Osteoblast (primary cell): ENCODE data around the gene KRTAP10-3. TPM values are rescaled to one million over a fixed set of nuclear protein-coding genes. Genes with fewer than 3 reads are reported as not detected.

Experiments
- DNase-seq: peaks from one replicate; pipeline ENCODE4 v3.0.0; 2011; ENCODE audit warnings: low spot score, mixed read lengths; ENCODE audit not compliant: insufficient read length; ENCODE audit errors: missing footprints
- H2AFZ ChIP-seq: 2 replicates; pipeline ENCODE4 v1.6.0; 2011; ENCODE audit warnings: mild to moderate bottlenecking, low read length
- H3K27ac ChIP-seq: 2 replicates; pipeline ENCODE4 v1.5.1; 2011; ENCODE audit warnings: mild to moderate bottlenecking, low read depth, low read length, moderate library complexity
- H3K27me3 ChIP-seq: 2 replicates; pipeline ENCODE4 v1.6.0; 2012; ENCODE audit warnings: mild to moderate bottlenecking, control low read depth, inconsistent platforms, low read length, moderate library complexity; ENCODE audit not compliant: insufficient read depth
- H3K36me3 ChIP-seq: 2 replicates; pipeline ENCODE4 v1.5.1; 2011; ENCODE audit warnings: mild to moderate bottlenecking, low read length, control low read depth, moderate library complexity; ENCODE audit not compliant: insufficient read depth
- H3K4me1 ChIP-seq: 2 replicates; pipeline ENCODE4 v1.5.1; 2011; ENCODE audit warnings: mild to moderate bottlenecking, low read length, control low read depth, moderate library complexity; ENCODE audit not compliant: insufficient read depth
- H3K4me2 ChIP-seq: 2 replicates; pipeline ENCODE4 v1.6.0; 2011; ENCODE audit warnings: mild to moderate bottlenecking, low read length; ENCODE audit not compliant: insufficient read depth
- H3K4me3 ChIP-seq: fragments of 200-600 bp; sonication (generic); 3 replicates; pipeline ENCODE4 v1.5.1; 2012; ENCODE audit warnings: mild to moderate bottlenecking, low read length, inconsistent platforms; ENCODE audit not compliant: insufficient read depth
- H3K79me2 ChIP-seq: 2 replicates; pipeline ENCODE4 v1.6.0; 2012; ENCODE audit warnings: mild to moderate bottlenecking, low read length, control low read depth, inconsistent platforms; ENCODE audit not compliant: insufficient read depth
- H3K9me3 ChIP-seq: 2 replicates; pipeline ENCODE4 v1.5.1; 2011; ENCODE audit warnings: low read depth, low read length, control low read depth
- H4K20me1 ChIP-seq: 2 replicates; pipeline ENCODE4 v1.6.0; 2012; ENCODE audit warnings: mild to moderate bottlenecking, low read length, control low read depth; ENCODE audit not compliant: insufficient read depth
- CTCF ChIP-seq: IDR thresholded peaks from 2 replicates; pipeline ENCODE4 v1.5.1; 2011; ENCODE audit warnings: mild to moderate bottlenecking, low read depth, low read length, moderate library complexity; ENCODE audit errors: extremely low read depth
- total RNA-seq: library from RNA; depleted of rRNA; stranded (reverse); fragments of >200 nt; gene quantifications from 2 replicates; pipeline ENCODE4 v1.2.3, GENCODE V29; 2012

Gene KRTAP10-3
- total RNA-seq, 1 donor: not detected

GRCh38 chr21:44521301-44521927, 37.2 kb downstream of the KRTAP10-3 start:
- no peak overlapping the region for H3K4me3 ChIP-seq
- no peaks in the 10 kb centered on the region for H3K9me3 ChIP-seq

GRCh38 chr21:44520326-44521300, 38.0 kb downstream of the KRTAP10-3 start:
- no peaks in the 10 kb centered on the region for H4K20me1 ChIP-seq
- no peaks in the 10 kb centered on the region for H3K27me3 ChIP-seq
- H3K9me3 ChIP-seq: no peaks in the 10 kb centered on the region
- no peaks in the 10 kb centered on the region for H3K36me3 ChIP-seq
- no peaks in the 10 kb centered on the region for H3K4me1 ChIP-seq
- H2AFZ ChIP-seq: no peak overlapping the region
- H3K4me3 ChIP-seq: no peak overlapping the region
- no peak overlapping the region for H3K27ac ChIP-seq
- no peak overlapping the region for H3K4me2 ChIP-seq
- no peak for TF ChIP-seq CTCF
- H3K79me2 ChIP-seq: no peaks in the 10 kb centered on the region
- no peak for DNase-seq

More at GRCh38 chr21:44521301-44521927, 37.2 kb downstream of the KRTAP10-3 start:
- Histone ChIP-seq H3K36me3 (no peaks in the 10 kb centered on the region), H3K79me2 (no peaks in the 10 kb centered on the region), H2AFZ (no peak overlapping the region), H3K27me3 (no peaks in the 10 kb centered on the region), H3K4me2 (no peak overlapping the region), H4K20me1 (no peaks in the 10 kb centered on the region), H3K27ac (no peak overlapping the region), H3K4me1 (no peaks in the 10 kb centered on the region)
- no peak for DNase-seq
- TF ChIP-seq CTCF: no peak

- no peaks in the 10 kb centered on the region for H3K36me3 ChIP-seq
- H3K4me1 ChIP-seq: no peaks in the 10 kb centered on the region
- no peak for TF ChIP-seq CTCF
- no peak overlapping the region for H3K4me2 ChIP-seq
- DNase-seq: no peak
- no peaks in the 10 kb centered on the region for H3K27me3 ChIP-seq
- no peaks in the 10 kb centered on the region for H4K20me1 ChIP-seq
- H2AFZ ChIP-seq: no peak overlapping the region
- H3K27ac ChIP-seq: no peak overlapping the region
- no peaks in the 10 kb centered on the region for H3K9me3 ChIP-seq
- H3K4me3 ChIP-seq: no peak overlapping the region
- H3K79me2 ChIP-seq: no peaks in the 10 kb centered on the region
Measured at GRCh38 chr21:44519346-44520325, 39.0 kb downstream of the KRTAP10-3 start.
